Upper lobe of left lung (tissue), 4 donors: Measurements from ENCODE around the gene TSPEAR.

Experiments used
- CTCF ChIP-seq, 6 experiments: fragments of 450-650 bp in 4 of 6; fragments of 200-600 bp in 2 of 6; sonication (generic) in 2 of 6; IDR thresholded peaks; one replicate each; pipeline ENCODE4 v1.5.1; 2016 to 2019; ENCODE audit warnings: antibody characterized with exemption in 6 of 6
- POLR2A ChIP-seq, 4 donors: fragments of 450-650 bp; IDR thresholded peaks; one replicate each; pipeline ENCODE4 v1.5.1; 2016 to 2017; ENCODE audit warnings: antibody characterized with exemption in 4 of 4, mild to moderate bottlenecking in 2 of 4

GRCh38 chr21:44454747-44455523 lies 256.4 kb downstream of the TSPEAR start, which contains the start of gene LRRC3:
- TF ChIP-seq CTCF (IDR thresholded peaks at IDR 0.05) (no peak), POLR2A (IDR thresholded peaks at IDR 0.05) (no peak)
